Measurements from ENCODE around the gene LINGO1.

Gene LINGO1

DNA sequence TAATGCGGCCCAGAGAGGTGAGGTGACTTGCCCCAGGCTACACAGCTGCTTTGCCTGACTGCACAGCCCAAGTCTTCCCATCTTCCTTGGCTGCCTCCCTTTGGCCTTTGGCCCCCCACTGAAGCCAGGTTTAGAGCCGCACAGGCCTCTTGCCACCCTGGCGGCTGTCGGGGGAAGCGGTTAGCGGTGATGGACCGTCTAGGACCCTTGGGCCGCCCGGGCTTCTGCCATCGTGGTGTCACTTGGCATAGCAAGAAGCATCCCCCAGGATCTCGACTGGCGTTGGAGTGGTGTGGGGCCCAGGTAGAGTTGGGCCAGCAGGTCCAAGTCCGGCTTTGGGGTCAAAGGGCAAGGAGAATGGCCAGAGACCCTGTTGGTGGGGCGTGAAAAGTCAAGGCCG is 61.0 kb downstream of the LINGO1 start:
- no peak for DNase-seq (ENCODE audit: low read depth)

DNA sequence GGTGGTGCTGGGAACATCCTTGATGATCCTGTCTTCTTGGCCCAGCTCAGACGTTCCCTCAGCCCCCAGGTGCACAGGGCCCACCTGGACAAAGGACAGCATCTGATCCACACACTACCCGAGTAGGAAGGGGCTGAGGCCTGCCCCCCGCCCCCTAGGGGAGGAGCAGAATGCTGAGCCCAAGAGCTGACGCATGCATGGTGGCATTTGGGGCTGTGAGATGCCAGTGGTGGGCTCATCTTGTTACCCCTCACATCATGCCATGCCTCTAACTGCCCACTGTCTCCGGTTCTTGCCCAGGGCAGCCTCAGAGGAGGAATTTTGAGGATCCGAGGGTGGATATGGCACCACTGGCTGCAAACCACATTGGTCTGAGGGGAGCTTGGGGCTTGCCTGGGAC is 61.5 kb downstream of the LINGO1 start:
- DNase-seq (ENCODE audit: low read depth): no peak

DNA sequence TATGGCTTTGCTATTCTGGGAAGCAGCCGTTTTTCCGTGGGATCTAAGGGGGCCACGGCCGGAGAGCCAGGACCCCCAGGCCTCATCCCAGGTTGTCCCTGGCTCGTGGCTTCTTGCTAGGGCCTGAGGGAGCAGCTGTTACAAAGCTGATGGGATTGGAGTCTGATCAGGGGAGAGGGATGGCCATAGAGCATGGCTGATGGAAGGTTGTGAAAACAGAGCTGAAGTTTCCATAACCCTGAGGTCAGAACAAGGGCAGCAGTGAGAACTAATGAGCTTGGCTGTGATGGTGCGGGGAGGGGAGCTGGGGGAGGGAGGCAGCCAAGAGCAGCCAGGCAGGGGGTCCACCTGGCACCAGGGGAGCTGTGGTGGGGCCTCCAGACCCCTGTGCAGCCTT is 63.0 kb downstream of the LINGO1 start:
- DNase-seq (ENCODE audit: low read depth): no peak

DNA sequence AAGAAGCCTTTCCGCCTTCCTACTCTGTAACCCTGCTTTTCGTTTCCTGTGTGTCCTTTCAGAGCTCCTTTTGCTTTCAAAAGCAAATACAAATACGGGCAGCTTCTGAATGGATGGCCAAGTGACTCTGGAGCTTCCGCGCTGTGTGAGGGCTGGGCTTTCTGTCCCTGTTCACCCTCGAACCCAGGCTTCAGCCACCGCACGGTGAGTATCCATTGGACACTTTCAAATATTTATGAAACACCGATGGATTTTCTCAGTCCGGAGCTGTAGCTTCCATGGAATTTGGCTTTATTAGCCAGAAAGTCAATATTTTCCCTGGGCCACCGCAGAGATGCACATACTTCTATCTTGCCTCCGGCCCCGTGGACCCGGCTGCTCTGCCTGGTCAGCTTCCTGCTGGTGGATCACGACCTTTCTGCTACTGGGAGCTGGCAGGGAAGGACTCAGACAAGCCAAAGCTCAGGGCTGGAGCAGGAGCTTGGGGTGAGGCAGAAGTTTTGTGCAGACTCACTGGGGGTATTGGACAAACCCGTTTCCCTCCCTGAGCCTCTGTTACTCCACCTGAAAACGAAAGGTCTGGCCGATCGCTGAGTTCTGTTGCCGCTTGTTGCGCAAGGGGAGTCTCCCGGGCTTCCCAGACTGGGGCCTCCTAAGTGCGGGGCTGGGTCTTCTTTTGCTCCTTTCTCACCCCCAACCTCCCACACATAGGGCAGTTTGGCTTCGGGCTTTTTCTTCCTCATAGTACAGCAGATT is 63.6 kb downstream of the LINGO1 start:
- DNase-seq (ENCODE audit: low read depth): no peak

DNA sequence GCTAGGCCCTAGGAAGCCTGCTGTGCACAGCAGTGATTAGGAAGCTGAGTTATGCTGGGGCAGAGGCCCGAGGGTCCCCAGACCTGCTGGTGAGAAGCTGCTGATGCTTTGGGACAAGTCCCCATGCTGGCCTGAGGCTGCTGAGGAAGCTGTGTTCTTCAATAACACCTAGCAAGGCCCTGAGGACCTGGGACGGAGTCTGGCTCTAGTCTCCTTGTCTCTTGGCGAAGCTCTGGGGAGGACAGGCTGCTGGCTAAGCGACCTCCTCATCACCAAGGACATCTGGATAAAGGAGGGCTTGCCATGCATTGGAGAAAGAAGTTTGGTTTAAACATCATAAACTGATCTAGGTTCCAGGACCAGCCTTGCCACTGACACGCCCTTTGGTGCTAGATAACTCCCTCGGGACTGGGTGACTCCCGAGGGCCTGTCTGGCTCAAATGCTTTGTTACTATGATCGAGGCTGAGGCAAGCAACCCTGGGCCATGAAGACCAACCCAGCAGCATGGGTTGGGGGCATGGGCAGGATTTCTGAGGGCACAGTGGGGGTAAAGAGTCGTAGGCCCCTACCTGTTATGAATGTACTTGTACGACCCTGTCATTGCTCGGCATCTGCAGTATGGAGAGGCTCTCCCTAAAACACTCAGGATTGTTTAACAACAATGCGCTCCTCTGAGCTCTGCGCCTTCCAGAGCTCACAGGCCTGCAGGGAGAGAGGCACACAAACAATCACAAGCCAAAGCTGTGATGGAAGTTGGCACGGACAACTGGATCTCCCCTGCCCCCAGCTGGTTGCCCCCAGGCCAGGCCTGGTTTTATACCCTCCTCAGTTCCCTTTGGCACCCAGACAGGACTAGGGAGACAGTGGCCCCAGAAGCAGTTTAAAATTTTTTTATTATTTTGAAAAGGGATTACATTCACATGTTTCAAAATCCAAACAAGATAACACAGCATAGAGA is 64.4 kb downstream of the LINGO1 start:
- no peak for DNase-seq (ENCODE audit: low read depth)

DNA sequence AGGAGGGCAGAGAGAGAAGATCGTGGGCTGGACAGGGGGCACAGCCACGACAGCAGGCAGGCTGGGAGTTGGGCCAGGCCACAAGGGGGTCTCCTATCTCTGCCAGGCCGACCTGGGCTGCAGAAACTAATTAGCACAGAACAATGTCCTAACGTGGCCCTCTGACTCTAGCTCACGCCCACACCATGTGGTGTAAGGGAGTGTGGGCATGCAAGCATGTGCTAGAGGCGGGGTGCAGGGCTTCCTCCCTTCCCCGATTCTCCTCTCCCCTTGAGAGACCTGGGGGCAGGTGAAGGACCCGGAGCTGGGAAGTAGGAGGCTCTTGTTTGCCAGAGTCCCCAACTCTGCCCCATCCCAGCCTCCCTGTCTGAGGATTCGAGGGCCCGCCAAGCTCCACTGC is 65.5 kb downstream of the LINGO1 start:
- DNase-seq (ENCODE audit: low read depth): no peak

DNA sequence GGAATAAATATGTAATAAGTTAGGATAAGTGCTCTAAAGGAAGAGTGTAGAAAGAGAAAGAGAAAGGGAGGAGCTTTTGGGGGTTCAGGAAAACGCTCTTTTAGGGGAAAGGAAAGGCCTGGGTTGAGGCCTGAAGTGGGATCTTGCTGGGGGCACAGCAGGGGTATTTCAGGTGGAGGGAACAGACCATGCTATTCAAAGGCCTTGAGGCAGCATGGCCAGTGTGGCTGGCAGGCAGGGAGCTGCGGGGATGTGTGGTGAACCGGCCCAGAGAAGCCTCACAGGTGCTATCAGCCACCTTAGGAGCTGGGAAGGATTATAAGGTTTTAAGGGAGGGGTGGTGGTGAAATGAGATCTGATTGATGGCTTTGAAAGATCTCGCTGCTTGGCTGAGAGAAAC is 66.6 kb downstream of the LINGO1 start:
- DNase-seq (ENCODE audit: low read depth): no peak

DNA sequence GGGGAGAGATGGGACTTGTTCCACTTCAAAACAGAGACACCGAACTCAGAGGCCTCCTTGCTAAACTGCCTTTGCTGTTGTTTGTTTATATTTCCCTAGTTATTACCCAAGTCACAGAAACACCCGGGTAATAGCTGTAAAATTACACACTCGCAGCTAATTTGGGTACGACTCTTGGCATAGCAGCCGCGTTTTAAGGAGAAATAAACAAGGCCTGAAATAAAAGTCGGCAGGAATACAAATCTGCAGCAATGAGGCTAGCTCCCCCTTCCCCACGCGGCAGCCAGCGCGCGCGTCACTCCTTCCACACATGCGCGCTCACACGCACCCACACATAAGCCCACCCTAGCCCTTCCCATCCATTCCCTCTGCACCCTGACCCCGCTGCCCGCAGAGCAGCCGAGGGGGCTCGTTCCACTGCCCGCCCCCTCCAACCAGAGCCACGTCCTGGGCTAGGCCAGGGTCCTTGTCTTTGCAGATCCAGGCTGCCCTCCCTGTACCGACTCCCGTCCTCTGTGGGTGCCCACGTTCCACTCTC is 67.3 kb downstream of the LINGO1 start:
- no peak for DNase-seq (ENCODE audit: low read depth)

DNA sequence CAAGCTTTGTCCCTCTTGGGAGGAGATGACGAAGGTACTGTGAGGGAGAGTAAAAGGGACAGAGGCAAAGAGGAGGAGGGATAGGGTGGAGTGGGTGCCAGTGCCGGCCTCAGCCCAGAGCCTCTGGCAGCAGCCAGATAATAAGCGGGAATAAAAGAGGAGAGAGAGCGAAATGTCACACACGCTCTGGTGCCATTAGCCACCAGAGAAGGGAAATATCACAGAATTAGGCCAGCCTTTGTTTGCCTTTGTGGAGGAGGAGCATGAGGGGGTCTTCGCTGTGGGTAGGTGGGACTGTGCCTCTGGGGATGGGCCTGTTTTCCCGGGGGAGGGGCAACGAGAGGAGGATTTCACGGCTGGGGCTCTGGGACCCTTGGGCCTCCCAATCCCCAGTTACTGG is 67.8 kb downstream of the LINGO1 start:
- no peak for DNase-seq (ENCODE audit: low read depth)

DNA sequence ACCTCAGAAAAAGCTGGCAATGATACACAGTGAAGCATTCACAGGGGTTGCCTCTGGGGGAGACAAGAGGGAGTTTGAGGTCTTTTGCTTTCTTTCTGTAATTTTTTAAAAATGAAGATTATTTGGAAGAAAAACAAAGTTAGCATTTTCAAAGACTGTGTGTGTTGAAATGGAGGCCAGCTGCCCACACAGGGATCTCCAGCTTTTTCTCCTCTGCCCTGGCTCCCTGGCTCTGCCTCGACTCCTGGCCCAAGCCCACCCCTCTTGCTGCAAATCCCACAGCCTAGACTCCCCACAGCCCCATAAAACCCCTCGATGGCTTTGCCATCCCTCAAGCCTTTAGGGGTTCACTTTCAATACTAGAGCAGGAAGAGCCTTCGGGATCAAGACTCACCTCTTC is 68.4 kb downstream of the LINGO1 start:
- DNase-seq (ENCODE audit: low read depth): no peak

DNA sequence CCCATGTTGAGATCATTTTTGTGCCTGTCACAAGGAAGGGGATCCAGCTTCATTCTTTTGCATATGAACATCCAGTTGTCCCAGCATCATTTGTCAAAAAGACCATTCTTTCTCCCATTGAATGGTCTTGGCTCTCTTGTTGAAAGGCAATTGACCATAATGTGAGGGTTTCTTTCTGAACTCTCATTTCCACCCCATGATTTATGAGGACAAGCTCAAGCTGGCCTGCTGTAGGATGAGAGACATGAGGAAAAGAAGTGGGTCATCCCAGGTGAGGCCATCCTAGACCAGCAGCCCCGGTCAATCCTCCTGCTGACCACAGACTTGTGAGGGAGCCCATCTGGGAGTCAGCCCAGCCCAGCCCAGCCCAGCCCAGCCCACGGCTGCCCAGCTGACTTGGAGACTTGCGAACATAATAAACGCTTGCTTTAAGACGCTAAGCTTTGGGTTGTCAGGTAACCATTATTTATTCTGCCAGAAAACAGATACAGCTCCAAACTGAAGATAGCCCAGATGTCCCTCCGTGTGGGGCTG is 69.0 kb downstream of the LINGO1 start:
- no peak for DNase-seq (ENCODE audit: low read depth)
